ENCODE results near the gene SRGAP1.

DNA sequence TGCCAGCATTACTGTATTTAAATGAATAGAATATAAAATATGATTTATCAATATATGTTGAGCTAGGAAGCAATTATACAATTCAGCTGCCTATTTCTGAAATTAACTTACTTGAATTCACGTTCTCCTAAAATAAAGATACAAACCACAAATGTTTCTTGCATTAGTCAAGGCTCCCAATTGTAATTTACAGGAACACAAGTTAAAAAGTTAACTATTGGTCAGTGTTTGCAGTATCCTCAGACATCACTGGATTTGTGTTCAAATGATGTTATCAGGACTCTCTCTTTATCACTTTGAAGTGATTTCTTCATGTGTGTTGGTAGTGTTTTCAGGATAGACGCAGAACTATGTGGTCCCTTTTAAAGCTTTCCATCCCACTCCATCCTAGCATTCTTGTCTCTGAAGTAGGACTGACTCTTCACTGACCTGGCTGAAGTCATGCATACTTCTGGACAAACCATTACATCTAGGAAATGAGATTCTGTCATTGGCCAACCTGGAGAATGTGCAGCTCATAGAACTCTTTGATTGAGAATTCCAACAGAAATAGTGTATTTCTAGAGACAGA, 221.5 kb downstream of the SRGAP1 start:
- TF ChIP-seq EZH2 (IDR thresholded peaks at IDR 0.05; ENCODE audit: insufficient read depth, poor library complexity, severe bottlenecking) (no peak), EZH2phosphoT487 (IDR thresholded peaks at IDR 0.05; ENCODE audit: insufficient read depth, low read depth) (no peak)
